Colonic mucosa (tissue), 4 donors: Measurements from ENCODE around the gene C19orf12. TPM values are rescaled to one million over a fixed set of nuclear protein-coding genes. Genes with fewer than 3 reads are reported as not detected.

Source experiments
- DNase-seq: peaks from one replicate; pipeline ENCODE4 v3.0.0-alpha.2; 2020
- H3K27ac ChIP-seq: fragments of 200-600 bp; one replicate; pipeline ENCODE4 v1.8.0; 2021
- H3K27me3 ChIP-seq: fragments of 200-600 bp; one replicate; pipeline ENCODE4 v1.8.0; 2021
- H3K36me3 ChIP-seq: fragments of 200-600 bp; one replicate; pipeline ENCODE4 v1.8.0; 2021
- H3K4me1 ChIP-seq: fragments of 200-600 bp; one replicate; pipeline ENCODE4 v1.8.0; 2021; ENCODE audit warnings: mild to moderate bottlenecking
- H3K4me3 ChIP-seq: fragments of 200-600 bp; one replicate; pipeline ENCODE4 v1.8.0; 2021
- H3K9ac ChIP-seq, 2 donors: one replicate each; pipeline ENCODE4 v1.7.0; 2013; ENCODE audit warnings: control low read depth in 2 of 2, low read depth in 2 of 2, low read length in 2 of 2
- H3K9me3 ChIP-seq: fragments of 200-600 bp; one replicate; pipeline ENCODE4 v1.8.0; 2021
- CTCF ChIP-seq: fragments of 200-600 bp; IDR thresholded peaks from one replicate; pipeline ENCODE4 v1.8.0; 2022; ENCODE audit warnings: antibody characterized with exemption, mild to moderate bottlenecking
- intact Hi-C: fragments of 100-400 bp; cut with DNase I; formaldehyde crosslinking; loops from one replicate; pipeline ENCODE4 v1.14.1; 2022
- total RNA-seq, 2 donors: library from RNA; stranded (reverse); fragmentation: NEBNext Ultra II Directional in 1 of 2; extraction: Animal tissue kit (Norgen Biotek cat#: 25700) in 1 of 2; gene quantifications; one replicate each; pipeline ENCODE4 v1.2.1, GENCODE V29; 2021
- donor health status: healthy.
- donor health status: DM: no; HTN: no; CAD: no.
- donor health status: DM: no; HTN: no; CAD: no.

The C19orf12 gene
- total RNA-seq, 2 donors from 2014 or later = 15.2 to 15.3 TPM

- DNase-seq = no peak
- H3K4me1 ChIP-seq = no peaks in the 10 kb centered on the region
- H3K27me3 ChIP-seq = no peaks in the 10 kb centered on the region
- intact Hi-C loops = no loop called here
- no peaks in the 10 kb centered on the region for H3K36me3 ChIP-seq
- TF ChIP-seq CTCF = no peak
- no peak overlapping the region for H3K27ac ChIP-seq
- no peak overlapping the region for H3K4me3 ChIP-seq
- no peak overlapping the region for H3K9ac ChIP-seq
- H3K9me3 ChIP-seq = no peaks in the 10 kb centered on the region
Measured at GRCh38 chr19:29759359-29759758, 44.3 kb upstream of the C19orf12 start.

GRCh38 chr19:29758863-29759262 lies 43.8 kb upstream of the C19orf12 start:
- no peak for DNase-seq
- Histone ChIP-seq H3K4me1 (no peaks in the 10 kb centered on the region), H3K36me3 (no peaks in the 10 kb centered on the region), H3K9ac (no peak overlapping the region), H3K27me3 (no peaks in the 10 kb centered on the region), H3K9me3 (no peaks in the 10 kb centered on the region), H3K27ac (no peak overlapping the region), H3K4me3 (no peak overlapping the region)
- no peak for TF ChIP-seq CTCF
- intact Hi-C loops = no loop called here

GRCh38 chr19:29757551-29757950 lies 42.5 kb upstream of the C19orf12 start:
- no peaks in the 10 kb centered on the region for H3K4me1 ChIP-seq
- H3K9ac ChIP-seq = no peak overlapping the region
- no peaks in the 10 kb centered on the region for H3K9me3 ChIP-seq
- H3K4me3 ChIP-seq = no peak overlapping the region
- intact Hi-C loops = no loop called here
- DNase-seq = no peak
- TF ChIP-seq CTCF = no peak
- H3K36me3 ChIP-seq = no peaks in the 10 kb centered on the region
- no peaks in the 10 kb centered on the region for H3K27me3 ChIP-seq
- no peak overlapping the region for H3K27ac ChIP-seq

GRCh38 chr19:29753934-29754305 lies 38.9 kb upstream of the C19orf12 start:
- Histone ChIP-seq H3K9ac (no peak overlapping the region), H3K27me3 (no peaks in the 10 kb centered on the region), H3K36me3 (no peaks in the 10 kb centered on the region), H3K4me3 (no peak overlapping the region), H3K9me3 (no peaks in the 10 kb centered on the region), H3K27ac (no peak overlapping the region), H3K4me1 (no peaks in the 10 kb centered on the region)
- intact Hi-C loops = no loop called here
- no peak for DNase-seq
- no peak for TF ChIP-seq CTCF

- H3K27me3 ChIP-seq = no peaks in the 10 kb centered on the region
- intact Hi-C loops = no loop called here
- H3K27ac ChIP-seq = no peak overlapping the region
- H3K4me1 ChIP-seq = no peaks in the 10 kb centered on the region
- H3K9me3 ChIP-seq = no peaks in the 10 kb centered on the region
- H3K36me3 ChIP-seq = no peaks in the 10 kb centered on the region
- DNase-seq = no peak
- no peak overlapping the region for H3K4me3 ChIP-seq
- H3K9ac ChIP-seq = no peak overlapping the region
- no peak for TF ChIP-seq CTCF
Measured at GRCh38 chr19:29753190-29753933, 38.3 kb upstream of the C19orf12 start.
